ENCODE results near the gene MC5R.

The MC5R gene

DNA sequence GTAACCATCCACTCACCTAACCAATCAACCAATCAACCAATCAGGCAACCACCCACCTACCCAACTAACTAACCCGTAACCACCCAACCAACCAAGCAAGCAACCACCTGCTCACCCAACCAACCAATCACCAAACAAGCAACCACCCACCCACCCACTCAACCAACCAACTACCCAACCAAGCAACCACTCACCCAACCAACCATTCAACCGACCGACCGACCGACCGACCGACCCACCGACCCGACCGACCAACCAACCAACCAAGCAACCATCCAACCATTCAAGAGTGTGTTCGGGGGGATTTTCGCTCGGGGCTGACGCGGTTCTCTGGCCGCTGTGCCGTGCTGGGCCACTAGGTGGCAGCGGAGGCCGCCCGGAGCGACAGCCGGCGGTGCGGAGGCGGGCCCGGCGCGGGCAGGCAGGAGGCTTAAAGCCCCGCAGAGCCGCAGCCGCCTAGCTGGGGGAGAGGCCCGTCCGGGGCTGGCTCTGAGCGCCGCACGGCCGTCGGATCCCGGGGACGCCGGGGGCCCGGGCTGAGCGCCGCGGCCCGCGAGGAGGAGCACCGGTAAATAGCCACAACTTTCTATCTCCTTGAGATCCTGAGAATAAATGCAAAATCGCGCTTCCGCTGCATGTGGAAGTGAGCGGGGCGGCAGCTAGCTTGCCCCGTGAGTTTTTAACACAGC lies at the start of gene MC5R:
Gene MC5R, plus strand, starts transcription at position 443 of the 689 bp plus-strand sequence. CDS start 1,617 bp downstream, outside the sequence.
- H3K36me3 ChIP-seq (ENCODE audit: control insufficient read depth, insufficient read depth, low read length): no peaks in the 10 kb centered on the region
- H3K4me3 ChIP-seq (ENCODE audit: low read length): peak within 1 kb of the TSS; percentile 31; the same call in 1 of the 2 replicates
- H3K27ac ChIP-seq (ENCODE audit: low read length): no peak within 1 kb of the TSS
- H3K9me3 ChIP-seq (ENCODE audit: control insufficient read depth, insufficient read depth, low read length): no peaks in the 10 kb centered on the region
- no peak for DNase-seq (ENCODE audit: low read depth, low spot score)
- no peaks in the 10 kb centered on the region for H3K27me3 ChIP-seq (ENCODE audit: control insufficient read depth, insufficient read depth, low read length)
- peaks cover 2% of the 10 kb centered on the region; the same call in 1 of the 2 replicates for H3K4me1 ChIP-seq (ENCODE audit: control insufficient read depth, insufficient read depth, low read length)
- WGBS (ENCODE audit: insufficient coverage, insufficient read length): 100% methylated on average over 1 of the region's 54 CpGs

DNA sequence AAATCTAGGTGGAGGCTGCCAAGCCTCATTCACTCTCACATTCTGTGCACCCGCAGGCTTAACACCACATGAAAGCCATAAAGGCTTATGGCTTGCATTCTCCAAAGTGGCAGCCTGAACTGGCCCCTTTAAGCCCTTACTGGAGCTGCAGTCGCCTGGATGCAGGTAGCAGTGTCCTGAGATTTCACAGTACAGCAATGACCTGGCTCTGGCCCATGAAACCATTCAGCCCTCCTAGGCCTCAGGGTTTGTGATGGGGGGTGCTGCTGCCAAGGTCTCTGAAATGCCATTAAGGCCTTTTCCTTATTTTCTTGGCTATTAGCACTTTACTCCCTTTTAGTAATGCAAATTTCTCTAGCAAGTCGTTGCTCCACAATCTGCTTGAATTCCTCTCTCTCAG lies 48.9 kb upstream of the MC5R start:
- no peak for DNase-seq (ENCODE audit: low read depth, low spot score)
- no CpG with 5 or more reads among the region's 3 CpGs for WGBS (ENCODE audit: insufficient coverage, insufficient read length)
- no peak overlapping the region for H3K4me3 ChIP-seq (ENCODE audit: low read length)
- H3K36me3 ChIP-seq (ENCODE audit: control insufficient read depth, insufficient read depth, low read length): no peaks in the 10 kb centered on the region
- H3K4me1 ChIP-seq (ENCODE audit: control insufficient read depth, insufficient read depth, low read length): peaks cover 2% of the 10 kb centered on the region; the same call in 1 of the 2 replicates
- no peaks in the 10 kb centered on the region for H3K9me3 ChIP-seq (ENCODE audit: control insufficient read depth, insufficient read depth, low read length)
- H3K27ac ChIP-seq (ENCODE audit: low read length): no peak overlapping the region
- no peaks in the 10 kb centered on the region for H3K27me3 ChIP-seq (ENCODE audit: control insufficient read depth, insufficient read depth, low read length)

DNA sequence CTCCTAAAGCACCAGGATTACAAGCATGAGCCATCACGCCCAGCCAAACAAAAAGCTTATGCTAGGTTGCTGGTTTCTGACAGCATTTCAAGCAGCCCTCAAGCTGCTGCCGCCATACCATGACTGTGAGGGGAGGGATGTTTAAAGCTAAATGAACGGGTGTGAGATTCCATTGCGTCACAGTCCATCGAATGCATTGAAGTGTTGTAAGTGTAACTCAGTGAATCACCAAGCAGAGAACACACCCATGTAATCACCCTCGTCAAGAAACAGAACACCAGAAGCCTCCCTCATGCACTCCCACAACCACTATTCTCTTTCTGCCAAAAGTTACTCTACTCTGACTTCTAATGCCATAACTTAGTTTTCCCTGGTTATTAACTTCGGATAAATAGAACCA lies 32.8 kb upstream of the MC5R start:
- no CpG with 5 or more reads among the region's 7 CpGs for WGBS (ENCODE audit: insufficient coverage, insufficient read length)
- no peak for DNase-seq (ENCODE audit: low read depth, low spot score)
- Histone ChIP-seq H3K4me3 (ENCODE audit: low read length) (no peak overlapping the region), H3K27me3 (ENCODE audit: control insufficient read depth, insufficient read depth, low read length) (no peaks in the 10 kb centered on the region), H3K9me3 (ENCODE audit: control insufficient read depth, insufficient read depth, low read length) (no peaks in the 10 kb centered on the region), H3K27ac (ENCODE audit: low read length) (no peak overlapping the region), H3K4me1 (ENCODE audit: control insufficient read depth, insufficient read depth, low read length) (no peaks in the 10 kb centered on the region; the same call in 1 of the 2 replicates), H3K36me3 (ENCODE audit: control insufficient read depth, insufficient read depth, low read length) (no peaks in the 10 kb centered on the region)

DNA sequence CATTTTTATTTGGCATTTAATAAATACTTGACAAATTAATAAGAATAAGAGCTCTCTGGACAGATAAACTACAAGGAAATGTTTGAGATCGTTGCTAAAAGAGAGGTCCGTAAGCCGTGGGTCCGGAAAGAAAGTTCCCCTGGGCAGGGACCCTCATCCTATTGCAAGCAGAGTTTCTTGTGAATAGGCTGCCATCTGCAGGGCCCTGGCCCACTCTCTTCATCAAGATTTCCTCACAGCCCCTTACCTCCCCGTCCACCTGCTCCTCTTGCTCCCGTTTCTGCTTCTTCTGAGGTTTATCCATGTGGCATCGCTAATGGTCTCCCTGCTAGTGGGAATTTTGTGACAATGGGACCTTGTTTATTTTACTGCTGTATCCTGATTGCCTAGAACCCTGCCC lies 30.1 kb upstream of the MC5R start:
- WGBS (ENCODE audit: insufficient coverage, insufficient read length): no CpG with 5 or more reads among the region's 7 CpGs
- no peak for DNase-seq (ENCODE audit: low read depth, low spot score)
- H3K4me3 ChIP-seq (ENCODE audit: low read length): no peak overlapping the region
- H3K4me1 ChIP-seq (ENCODE audit: control insufficient read depth, insufficient read depth, low read length): peaks cover 2% of the 10 kb centered on the region; the same call in 1 of the 2 replicates
- H3K27ac ChIP-seq (ENCODE audit: low read length): no peak overlapping the region
- no peaks in the 10 kb centered on the region for H3K36me3 ChIP-seq (ENCODE audit: control insufficient read depth, insufficient read depth, low read length)
- H3K9me3 ChIP-seq (ENCODE audit: control insufficient read depth, insufficient read depth, low read length): no peaks in the 10 kb centered on the region
- H3K27me3 ChIP-seq (ENCODE audit: control insufficient read depth, insufficient read depth, low read length): no peaks in the 10 kb centered on the region

DNA sequence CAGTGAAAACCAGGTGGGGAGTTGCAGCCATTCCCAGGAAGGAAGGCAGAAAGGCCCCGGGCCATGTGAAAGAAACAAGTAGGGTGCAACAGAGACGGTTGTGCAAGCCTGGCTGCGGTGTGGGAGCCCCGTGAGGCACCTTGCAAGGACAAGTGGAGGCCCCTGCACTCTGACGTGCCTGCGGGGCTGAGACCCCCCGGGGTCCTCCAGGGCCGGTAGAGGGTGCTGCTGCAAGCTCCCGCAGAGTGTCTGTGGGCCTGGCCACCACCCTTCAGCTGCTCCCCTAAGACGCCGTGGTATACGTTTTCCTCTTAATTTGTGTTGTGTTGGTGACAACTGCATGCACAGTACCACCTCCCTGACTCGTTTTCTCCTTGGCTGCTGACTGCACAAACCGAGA lies 27.4 kb upstream of the MC5R start:
- Histone ChIP-seq H3K4me3 (ENCODE audit: low read length) (no peak overlapping the region), H3K27me3 (ENCODE audit: control insufficient read depth, insufficient read depth, low read length) (no peaks in the 10 kb centered on the region), H3K9me3 (ENCODE audit: control insufficient read depth, insufficient read depth, low read length) (no peaks in the 10 kb centered on the region), H3K4me1 (ENCODE audit: control insufficient read depth, insufficient read depth, low read length) (peaks cover 5% of the 10 kb centered on the region), H3K36me3 (ENCODE audit: control insufficient read depth, insufficient read depth, low read length) (no peaks in the 10 kb centered on the region), H3K27ac (ENCODE audit: low read length) (no peak overlapping the region)
- no peak for DNase-seq (ENCODE audit: low read depth, low spot score)
- WGBS (ENCODE audit: insufficient coverage, insufficient read length): no CpG with 5 or more reads among the region's 14 CpGs

DNA sequence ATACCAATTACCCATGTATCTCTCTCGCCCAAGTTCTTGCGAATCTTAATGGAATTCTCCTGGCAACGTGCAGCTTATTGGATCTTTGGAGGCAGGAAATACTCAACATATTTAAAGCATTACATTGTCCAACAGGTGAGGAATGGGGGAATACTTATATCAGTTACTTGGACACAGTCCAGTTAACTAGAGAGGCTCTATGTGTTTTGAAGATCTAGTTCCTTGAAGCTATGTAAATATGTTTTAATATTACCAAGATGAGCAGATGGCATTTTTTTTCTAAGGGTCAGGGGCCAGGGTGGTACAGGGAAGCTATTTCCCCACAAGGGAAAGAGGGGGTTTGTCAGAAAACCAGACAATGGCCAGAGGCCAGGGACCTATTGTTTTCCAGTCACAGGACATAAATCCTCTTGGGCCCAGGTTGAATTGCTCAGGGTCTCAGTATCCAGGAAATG lies 26.8 kb upstream of the MC5R start:
- H3K27me3 ChIP-seq (ENCODE audit: control insufficient read depth, insufficient read depth, low read length): no peaks in the 10 kb centered on the region
- DNase-seq (ENCODE audit: low read depth, low spot score): no peak

DNA sequence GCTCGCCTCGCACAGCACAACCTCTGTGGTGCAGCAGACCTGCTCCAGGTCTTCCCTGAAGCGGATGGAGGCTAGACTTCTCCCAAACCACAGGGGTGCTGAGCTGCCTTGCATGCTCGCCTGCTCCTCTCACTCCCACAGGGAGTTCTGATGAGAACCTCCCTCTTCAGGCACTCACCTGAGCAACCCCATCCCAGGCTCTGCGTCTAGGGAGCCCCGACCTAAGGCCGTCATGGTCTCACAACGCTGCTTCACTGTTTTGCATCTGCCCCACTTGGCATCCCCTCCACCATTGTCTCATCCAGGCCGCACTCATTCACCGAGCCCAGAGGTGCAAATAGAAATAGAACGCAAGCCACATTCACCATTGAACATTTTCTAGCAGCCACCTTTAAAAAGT lies 24.6 kb upstream of the MC5R start:
- Histone ChIP-seq H3K9me3 (ENCODE audit: control insufficient read depth, insufficient read depth, low read length) (no peaks in the 10 kb centered on the region), H3K4me3 (ENCODE audit: low read length) (no peak overlapping the region), H3K36me3 (ENCODE audit: control insufficient read depth, insufficient read depth, low read length) (no peaks in the 10 kb centered on the region), H3K27ac (ENCODE audit: low read length) (no peak overlapping the region), H3K27me3 (ENCODE audit: control insufficient read depth, insufficient read depth, low read length) (no peaks in the 10 kb centered on the region), H3K4me1 (ENCODE audit: control insufficient read depth, insufficient read depth, low read length) (peaks cover 5% of the 10 kb centered on the region; the same call in 1 of the 2 replicates)
- no peak for DNase-seq (ENCODE audit: low read depth, low spot score)
- WGBS (ENCODE audit: insufficient coverage, insufficient read length): no CpG with 5 or more reads among the region's 11 CpGs

More for the DNA sequence above, 26.8 kb upstream of the MC5R start:
- no peak overlapping the region for H3K4me3 ChIP-seq (ENCODE audit: low read length)
- no CpG with 5 or more reads among the region's 3 CpGs for WGBS (ENCODE audit: insufficient coverage, insufficient read length)
- no peaks in the 10 kb centered on the region for H3K9me3 ChIP-seq (ENCODE audit: control insufficient read depth, insufficient read depth, low read length)
- no peak overlapping the region for H3K27ac ChIP-seq (ENCODE audit: low read length)
- peaks cover 5% of the 10 kb centered on the region for H3K4me1 ChIP-seq (ENCODE audit: control insufficient read depth, insufficient read depth, low read length)
- no peaks in the 10 kb centered on the region for H3K36me3 ChIP-seq (ENCODE audit: control insufficient read depth, insufficient read depth, low read length)

DNA sequence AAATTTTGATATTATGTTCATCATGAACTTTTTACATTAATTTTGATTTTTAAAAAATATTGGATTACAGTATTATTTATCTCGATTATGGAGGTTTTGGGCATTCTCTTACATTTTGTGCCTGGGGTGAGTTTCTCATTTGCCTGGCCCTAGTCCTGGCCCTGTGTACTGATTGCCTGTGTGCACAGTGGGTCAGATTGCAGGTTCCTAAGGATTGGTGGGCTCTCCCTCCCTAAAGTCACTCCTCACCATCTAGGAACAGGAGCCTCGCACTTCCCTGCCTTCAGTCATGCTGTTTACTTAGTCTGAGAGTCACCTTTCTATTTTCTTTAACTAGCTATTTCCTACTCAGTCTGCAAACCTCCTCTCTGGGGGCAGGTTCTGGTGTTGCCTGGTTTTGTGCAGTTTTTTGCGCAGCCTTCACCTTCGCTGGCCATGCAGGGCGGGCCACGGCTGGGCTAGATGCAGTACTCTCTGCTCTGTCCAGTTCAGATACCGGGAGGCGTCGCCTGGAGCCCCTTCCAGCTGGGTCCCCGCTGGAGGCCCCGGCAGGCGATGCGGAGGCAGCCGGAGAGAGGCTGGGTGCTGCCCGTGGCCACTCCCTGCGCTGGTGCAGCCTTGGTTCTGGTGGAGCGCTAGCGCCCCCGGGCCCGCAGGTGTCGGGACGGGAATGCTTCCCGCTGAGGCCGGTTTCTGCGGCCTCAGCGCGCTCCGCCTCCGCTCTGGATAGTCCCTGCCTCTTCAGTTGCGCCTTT lies 23.3 kb upstream of the MC5R start:
- no peaks in the 10 kb centered on the region for H3K27me3 ChIP-seq (ENCODE audit: control insufficient read depth, insufficient read depth, low read length)
- no peak for DNase-seq (ENCODE audit: low read depth, low spot score)
- H3K9me3 ChIP-seq (ENCODE audit: control insufficient read depth, insufficient read depth, low read length): no peaks in the 10 kb centered on the region
- WGBS (ENCODE audit: insufficient coverage, insufficient read length): no CpG with 5 or more reads among the region's 30 CpGs
- H3K4me1 ChIP-seq (ENCODE audit: control insufficient read depth, insufficient read depth, low read length): peaks cover 5% of the 10 kb centered on the region; the same call in 1 of the 2 replicates
- H3K36me3 ChIP-seq (ENCODE audit: control insufficient read depth, insufficient read depth, low read length): no peaks in the 10 kb centered on the region
- no peak overlapping the region for H3K27ac ChIP-seq (ENCODE audit: low read length)
- H3K4me3 ChIP-seq (ENCODE audit: low read length): no peak overlapping the region; the same call in 1 of the 2 replicates

DNA sequence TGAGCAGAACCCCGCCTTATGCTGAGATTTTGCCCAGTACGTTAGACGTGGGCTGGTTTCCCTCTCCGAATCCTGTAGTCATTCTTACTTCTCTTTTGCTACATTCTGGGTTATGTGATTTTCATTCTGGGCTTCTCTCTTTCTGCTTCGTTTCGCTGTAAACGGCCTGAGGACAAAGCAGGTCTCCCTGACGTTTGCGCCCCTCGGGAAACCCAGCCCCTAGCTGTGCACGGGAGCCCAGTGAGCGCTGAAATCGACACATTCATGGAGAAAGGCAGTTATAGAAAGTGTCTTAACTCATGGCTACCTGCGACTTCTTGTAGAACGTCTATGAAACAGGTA lies 22.7 kb upstream of the MC5R start:
- no peaks in the 10 kb centered on the region for H3K27me3 ChIP-seq (ENCODE audit: control insufficient read depth, insufficient read depth, low read length)
- WGBS (ENCODE audit: insufficient coverage, insufficient read length): no CpG with 5 or more reads among the region's 15 CpGs
- no peaks in the 10 kb centered on the region for H3K9me3 ChIP-seq (ENCODE audit: control insufficient read depth, insufficient read depth, low read length)
- H3K27ac ChIP-seq (ENCODE audit: low read length): no peak overlapping the region
- H3K4me1 ChIP-seq (ENCODE audit: control insufficient read depth, insufficient read depth, low read length): peaks cover 5% of the 10 kb centered on the region; the same call in 1 of the 2 replicates
- H3K36me3 ChIP-seq (ENCODE audit: control insufficient read depth, insufficient read depth, low read length): no peaks in the 10 kb centered on the region
- DNase-seq (ENCODE audit: low read depth, low spot score): no peak
- no peak overlapping the region; the same call in 1 of the 2 replicates for H3K4me3 ChIP-seq (ENCODE audit: low read length)

DNA sequence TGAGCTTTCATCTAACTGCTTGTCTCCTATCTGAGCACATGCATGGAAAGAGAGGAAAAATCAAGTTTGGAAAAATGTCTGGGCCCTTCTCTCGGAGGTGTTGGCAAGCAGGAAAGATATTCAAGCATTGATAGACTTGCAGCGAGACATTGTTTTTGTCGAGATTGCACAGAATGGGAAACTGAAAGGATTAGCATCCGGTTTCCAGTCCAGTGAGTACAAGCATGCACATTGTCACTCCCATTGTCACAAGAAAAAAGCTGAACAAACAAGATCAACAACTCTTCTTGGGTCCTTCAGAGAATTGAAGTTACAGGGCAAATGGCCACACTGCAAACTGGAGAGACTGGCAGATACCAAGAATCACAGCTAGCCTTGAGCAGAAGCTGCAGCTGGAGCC lies 19.6 kb upstream of the MC5R start:
- Histone ChIP-seq H3K36me3 (ENCODE audit: control insufficient read depth, insufficient read depth, low read length) (no peaks in the 10 kb centered on the region), H3K9me3 (ENCODE audit: control insufficient read depth, insufficient read depth, low read length) (no peaks in the 10 kb centered on the region)
- DNase-seq (ENCODE audit: low read depth, low spot score): no peak

More for the DNA sequence above, 19.6 kb upstream of the MC5R start:
- no CpG with 5 or more reads among the region's 4 CpGs for WGBS (ENCODE audit: insufficient coverage, insufficient read length)
- Histone ChIP-seq H3K27ac (ENCODE audit: low read length) (no peak overlapping the region), H3K4me1 (ENCODE audit: control insufficient read depth, insufficient read depth, low read length) (peaks cover 9% of the 10 kb centered on the region), H3K4me3 (ENCODE audit: low read length) (no peak overlapping the region), H3K27me3 (ENCODE audit: control insufficient read depth, insufficient read depth, low read length) (no peaks in the 10 kb centered on the region)

All from iPS DF 6.9 (cell line).